GM18505 (cell line): Measurements from ENCODE around the gene RASGEF1C.
"Not testable (repeated sequence)": the region's sequence is repeated elsewhere in the genome, so short reads cannot be mapped to it uniquely, and the experiment has no call there.

Experiments
- ATAC-seq: cut with Tn5 transposase; IDR thresholded peaks from one replicate; pipeline ENCODE4 v1.9.1; 2021; ENCODE audit not compliant: unreplicated experiment
- POLR2A ChIP-seq: IDR thresholded peaks from 4 replicates; pipeline ENCODE4 v1.6.1; 2011; ENCODE audit warnings: borderline replicate concordance; ENCODE audit not compliant: insufficient read depth, insufficient read length; ENCODE audit errors: extremely low read depth

RASGEF1C gene

DNA sequence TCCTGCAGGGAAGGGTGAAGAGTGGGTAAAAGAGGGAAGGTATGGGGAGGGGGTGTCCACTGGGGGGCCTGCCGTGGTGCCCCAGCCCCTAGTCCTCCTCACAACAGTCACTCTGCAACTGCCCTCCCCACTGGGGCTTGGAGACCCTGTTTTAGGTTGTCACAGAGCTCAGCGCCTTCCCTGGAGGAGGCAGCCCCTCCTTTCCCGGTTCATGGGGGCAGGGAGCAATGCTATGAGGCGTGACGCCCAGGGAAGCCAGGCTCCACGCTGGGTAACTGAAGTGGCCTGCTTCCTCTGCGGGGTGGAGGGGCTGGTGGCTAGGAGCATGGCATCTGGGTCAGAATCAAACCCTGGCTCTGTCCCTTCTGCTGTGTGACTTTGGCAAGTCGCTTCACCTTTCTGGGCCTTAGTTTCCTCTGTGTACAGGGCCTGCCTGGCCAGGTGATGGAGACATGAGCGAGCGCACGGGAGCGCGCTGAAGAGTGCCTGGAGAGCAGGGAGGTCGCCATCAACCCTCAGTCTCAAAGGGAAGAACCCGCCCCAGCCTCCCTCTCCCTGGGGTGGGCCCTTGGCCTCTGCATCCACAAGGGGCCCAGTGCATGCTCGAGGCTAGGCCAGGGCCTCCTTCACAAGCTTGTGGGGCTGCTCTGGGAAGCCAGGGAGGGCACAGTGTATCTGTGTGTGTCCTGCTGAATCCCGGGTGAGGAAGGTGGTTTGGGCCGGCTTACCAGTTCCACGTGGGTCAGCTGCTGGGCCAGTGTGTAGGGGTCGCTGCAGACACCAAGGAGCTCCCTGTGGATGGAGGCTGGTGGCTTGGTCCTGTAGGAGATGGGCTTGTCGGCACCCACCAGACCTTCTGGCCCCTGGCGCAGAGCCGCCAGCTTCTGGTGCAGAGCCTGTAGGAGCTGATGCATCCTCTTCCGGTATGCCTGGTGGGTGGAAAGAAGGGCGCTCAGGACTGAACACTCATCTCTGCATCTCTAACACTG is 81.0 kb downstream of the RASGEF1C start:
- ATAC-seq: no peak
- no peak for TF ChIP-seq POLR2A

DNA sequence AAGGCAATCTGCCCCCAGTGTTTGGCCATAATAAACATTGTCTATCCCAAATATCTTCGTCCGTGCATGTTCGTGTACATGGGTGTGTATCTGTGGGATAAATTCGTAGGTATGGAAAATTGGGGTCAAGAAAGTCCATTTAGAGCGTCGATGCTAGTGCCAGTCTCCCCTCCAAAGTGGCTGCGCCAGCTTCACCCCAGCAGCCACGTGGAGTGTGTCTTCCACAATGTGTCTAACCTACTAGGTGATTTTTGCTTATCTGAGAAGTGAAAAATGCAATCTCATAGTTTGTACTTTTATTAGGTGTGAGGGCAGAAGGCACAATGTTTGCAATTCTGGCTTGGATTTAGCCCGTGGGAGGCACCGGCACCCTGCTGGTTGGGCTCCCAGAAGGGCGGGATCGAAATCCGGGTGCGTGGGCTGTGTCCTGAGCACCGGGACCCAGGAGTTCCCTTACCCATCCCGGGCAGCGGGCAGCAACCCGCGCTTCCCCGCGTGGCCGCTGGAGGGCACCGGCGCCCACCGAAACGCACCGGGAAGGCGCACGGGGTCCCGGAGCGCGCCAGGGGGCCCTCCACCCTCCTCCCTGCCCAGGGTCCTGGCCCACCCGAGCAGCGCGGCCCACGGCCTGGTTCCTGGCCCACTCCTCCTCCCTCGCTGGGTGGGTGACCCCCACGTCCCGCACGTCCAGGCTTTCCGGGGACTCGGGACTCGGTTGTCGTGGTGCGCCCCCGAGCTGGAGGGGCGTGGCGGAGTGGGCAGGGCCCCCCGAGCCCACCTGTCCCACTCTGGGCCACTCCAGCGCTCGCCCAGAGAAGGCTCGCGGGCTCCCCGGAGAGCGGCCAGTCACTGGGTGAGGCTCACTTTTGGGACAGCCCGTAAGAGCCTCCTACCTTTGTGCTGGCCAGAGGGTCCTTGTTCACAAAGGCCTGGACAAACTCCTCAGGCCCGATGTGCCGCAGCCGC is 82.0 kb downstream of the RASGEF1C start:
- TF ChIP-seq POLR2A: no peak

DNA sequence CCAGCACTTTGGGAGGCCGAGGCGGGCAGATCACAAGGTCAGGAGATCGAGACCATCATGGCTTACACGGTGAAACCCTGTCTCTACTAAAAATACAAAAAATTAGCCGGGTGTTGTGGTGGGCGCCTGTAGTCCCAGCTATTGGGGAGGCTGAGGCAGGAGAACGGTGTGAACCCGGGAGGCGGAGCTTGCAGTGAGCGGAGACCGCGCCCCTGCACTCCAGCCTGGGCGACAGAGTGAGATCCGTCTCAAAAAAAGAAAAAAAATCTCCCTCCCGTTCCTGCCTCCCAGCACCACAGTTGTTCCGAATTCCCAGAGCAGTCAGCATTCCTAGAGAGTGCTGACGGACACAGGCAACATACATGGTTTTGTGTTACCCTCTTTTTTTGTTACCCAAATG is 82.9 kb downstream of the RASGEF1C start:
- not testable (repeated sequence) for ATAC-seq

More for the DNA sequence above, 82.0 kb downstream of the RASGEF1C start:
- peak; percentile 59 for ATAC-seq

DNA sequence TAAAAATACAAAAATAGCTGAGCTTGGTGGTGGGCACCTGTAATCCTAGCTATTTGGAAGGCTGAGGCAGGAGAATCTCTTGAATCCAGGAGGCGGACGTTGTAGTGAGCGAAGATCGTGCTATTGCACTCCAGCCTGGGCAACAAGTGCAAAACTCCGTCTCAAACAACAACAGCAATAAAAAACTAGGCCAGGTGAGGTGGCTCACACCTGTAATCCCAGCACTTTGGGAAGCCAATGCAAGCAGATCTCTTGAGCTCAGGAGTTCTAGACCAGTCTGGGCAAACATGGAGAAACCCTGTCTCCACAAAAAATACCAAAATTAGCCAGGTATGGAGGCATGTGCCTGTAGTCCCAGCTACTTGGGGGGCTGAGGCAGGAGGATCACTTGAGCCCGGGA is 84.3 kb downstream of the RASGEF1C start:
- ATAC-seq: not testable (repeated sequence)

DNA sequence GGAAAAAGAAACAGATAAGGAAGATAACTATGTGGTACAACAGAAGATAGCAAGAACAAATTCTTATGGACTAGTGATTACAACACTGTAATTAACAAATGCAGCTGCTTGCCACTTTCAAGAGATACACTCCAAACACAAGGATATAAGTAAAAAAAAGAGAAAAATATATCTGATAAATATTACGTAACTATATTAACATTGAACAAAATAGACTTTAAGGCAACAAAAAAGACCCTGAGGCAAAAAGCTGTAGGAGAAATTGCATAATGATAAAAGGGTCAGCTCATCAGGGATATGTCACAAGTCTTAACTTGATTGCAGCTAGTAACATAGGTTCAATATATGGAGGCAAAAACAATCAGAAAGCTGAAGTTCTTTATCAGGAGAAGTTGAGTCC is 86.1 kb downstream of the RASGEF1C start:
- no peak for ATAC-seq

DNA sequence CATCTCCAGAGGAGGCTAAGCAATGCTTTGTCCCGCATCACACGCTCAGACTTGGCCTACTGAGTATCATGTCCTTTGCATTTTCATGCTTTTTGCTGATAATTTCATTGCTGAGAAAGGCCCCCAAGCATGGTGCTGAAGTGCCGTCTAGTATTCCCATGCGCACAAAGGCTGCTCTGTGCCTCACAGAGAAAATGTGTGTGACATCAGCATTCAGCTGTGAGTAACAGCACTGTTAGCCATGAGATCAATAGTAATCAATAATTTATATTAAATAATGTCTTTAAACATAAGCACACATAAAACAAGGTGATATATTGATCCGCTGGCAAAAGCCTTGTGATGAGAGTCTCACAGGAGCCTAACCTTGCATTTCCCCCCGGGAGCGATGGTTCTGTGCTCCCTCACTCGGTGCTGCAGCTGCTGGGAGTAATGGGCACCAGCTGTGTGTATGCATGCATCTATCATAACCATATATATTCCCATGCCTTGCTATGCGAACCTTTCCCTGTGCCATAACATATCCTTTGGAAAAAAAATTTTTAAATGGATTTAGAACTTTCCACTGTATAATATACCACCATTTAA is 87.1 kb downstream of the RASGEF1C start:
- no peak for ATAC-seq
- no peak for TF ChIP-seq POLR2A

More for the DNA sequence above, 86.1 kb downstream of the RASGEF1C start:
- TF ChIP-seq POLR2A: no peak

DNA sequence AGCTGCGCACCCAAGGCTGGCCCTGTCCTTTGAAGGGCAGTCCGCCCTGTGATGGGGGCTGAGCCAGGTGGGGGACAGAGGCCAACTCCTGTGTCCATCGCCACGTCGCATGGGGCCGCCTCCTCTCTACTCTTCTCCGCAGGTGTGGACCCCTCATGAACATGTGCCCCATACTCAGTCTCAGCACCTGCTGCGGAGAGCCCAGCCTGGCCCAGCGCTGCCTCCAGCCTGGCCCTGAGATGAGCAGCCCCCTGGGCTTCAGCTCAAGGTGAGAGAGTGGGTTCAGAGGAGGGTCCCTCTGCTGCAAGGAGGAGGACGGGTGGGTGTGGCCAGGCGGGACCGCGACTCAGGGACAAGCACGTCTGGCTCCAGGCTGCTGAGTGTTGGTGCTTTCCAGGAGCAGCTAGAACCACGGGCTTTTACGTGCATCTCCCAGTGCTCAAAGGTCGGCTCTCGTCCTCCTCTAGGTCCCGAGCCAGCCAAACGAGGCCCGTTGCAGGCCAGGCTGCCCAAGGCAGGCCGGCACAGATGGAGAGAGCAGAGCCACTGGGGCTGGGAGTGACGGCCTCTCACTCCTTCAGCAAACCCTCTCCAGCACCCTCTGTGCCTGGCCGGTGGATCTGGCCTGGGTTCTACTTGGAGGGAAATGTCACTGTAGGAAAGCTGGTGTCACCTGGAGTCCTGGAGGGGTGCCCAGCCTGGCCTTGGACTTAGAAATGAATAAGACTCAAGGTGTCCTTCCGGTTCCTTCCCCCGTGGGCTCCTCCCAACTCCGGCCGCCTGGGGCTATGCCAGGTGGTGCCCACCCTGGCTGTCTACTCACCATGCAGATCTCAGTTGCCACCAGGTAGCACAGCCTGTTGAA is 88.5 kb downstream of the RASGEF1C start:
- no peak for TF ChIP-seq POLR2A
- no peak for ATAC-seq

DNA sequence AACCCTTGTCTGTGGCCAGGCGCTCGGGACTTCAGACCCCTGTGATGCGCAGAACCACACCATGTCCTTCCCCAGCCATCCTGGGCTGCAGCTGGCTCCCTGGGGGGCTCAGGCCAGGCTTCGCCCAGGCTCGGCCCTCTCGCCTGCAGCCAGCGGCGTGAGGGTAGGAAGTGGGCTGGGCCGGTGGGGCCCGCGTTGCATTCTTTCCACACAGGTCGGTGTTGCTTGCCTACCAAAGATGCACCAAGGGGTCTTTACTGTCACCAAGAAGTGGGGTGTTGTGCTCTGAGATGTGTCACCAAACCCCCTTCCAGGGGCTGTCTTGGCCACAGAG is 89.1 kb downstream of the RASGEF1C start:
- ATAC-seq: no peak
- no peak for TF ChIP-seq POLR2A

DNA sequence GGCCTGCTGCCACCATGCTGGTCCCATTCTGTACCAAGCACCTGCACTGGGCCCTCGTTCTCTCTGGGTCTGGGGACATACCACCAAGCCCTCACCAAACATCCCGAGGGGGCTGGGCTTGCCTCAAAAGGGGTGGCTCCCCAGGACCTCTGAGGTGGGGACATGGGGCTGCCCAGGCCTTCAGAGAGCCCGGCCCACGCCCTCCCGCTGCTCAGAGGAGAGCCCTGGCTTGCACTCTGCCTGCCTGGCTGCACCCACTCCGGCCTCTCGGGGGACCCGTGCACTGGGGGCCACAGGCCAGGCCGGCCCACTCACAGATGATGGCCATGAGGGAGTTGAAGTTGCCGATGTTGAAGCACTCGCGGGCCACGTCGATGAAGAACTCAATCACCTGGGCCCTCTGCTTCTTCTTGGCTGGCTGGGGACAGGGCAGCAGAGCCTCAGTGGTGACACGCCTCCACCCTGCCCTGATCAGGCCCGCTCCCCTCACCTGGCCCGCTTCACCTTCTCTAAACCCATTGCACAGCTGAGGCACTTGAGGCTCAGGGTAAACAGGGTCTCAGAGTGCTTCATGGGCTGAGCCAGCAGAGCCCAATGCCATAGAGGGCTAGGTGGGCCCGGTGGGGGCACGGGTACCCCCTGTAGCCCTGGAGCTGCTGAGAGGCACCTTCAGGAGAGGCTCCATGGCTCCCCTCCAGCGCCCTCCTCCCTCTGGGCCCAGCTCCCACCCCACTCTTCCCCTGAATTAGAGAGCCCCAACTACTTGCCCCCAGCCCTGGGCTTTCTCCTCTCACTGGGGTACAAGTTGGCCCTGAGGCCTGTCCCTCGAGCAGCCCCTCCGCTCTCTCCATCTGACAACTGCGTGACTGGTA is 89.7 kb downstream of the RASGEF1C start:
- no peak for ATAC-seq
- TF ChIP-seq POLR2A: no peak

DNA sequence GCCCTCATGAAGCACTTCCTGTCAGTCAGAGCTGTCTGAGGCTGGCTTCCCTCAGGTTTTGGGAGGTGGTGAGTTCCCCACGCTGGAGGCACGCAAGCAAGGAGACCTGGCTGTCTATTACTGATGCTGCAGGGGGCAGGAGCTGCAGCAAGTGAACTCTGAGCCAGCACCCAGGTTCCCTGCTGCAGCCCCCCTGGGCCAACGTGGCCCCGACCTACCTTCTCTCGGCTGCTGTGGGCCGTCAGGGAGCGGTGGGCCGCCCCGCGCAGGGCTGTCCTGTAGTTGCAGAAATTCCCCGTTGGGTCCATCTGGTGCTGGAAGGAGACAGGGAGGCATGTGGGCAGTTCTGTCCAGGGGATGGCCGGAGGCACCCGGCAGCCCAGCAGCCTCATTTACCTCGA is 90.6 kb downstream of the RASGEF1C start:
- ATAC-seq: no peak

DNA sequence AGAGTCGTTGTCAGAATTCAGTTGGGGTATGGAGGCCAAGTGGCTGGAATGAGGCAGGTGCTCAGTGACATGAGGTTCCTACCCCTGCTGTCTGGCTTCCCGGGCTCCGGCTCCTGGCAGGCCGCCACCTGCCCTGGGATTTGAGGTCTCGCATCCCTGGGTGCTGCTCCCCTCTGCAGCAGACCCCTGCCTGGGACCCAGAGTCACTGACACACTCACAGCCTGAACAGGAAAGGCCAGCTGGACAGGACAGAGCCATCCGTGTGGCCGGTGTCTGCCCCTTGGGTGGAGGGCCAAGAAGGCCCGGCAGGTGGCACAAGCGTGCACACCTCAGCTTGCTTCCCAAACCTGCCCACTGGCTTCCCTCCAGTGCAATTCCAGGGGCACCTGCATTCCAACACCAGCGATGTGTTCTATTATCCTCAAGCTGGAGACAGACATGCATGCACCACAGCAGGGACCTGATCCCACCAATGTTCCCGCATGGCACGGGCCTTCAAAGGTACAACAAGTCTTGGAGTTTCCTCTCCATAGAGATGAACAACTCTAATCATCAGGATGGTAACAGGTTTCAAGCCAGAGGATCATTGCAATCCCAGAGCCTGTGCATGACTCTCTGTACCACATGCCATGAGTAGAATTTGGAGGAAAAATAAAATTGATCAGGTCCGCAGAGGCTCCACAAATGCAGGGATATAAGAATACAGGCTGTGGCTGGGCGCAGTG is 91.8 kb downstream of the RASGEF1C start:
- no peak for TF ChIP-seq POLR2A
- no peak for ATAC-seq

More for the DNA sequence above, 90.6 kb downstream of the RASGEF1C start:
- TF ChIP-seq POLR2A: no peak
